AG08396 (cell line): ENCODE measurements around the gene EBPL.
"Not testable (repeated sequence)": the region's sequence is repeated elsewhere in the genome, so short reads cannot be mapped to it uniquely, and the experiment has no call there.

Experiments used
- DNase-seq: peaks from one replicate; pipeline ENCODE4 v3.0.0; 2012; ENCODE audit warnings: low spot score, mixed read lengths

The EBPL gene

GRCh38 chr13:49690995-49691784 is at the start of gene EBPL:
Gene EBPL (minus strand): TSS chr13:49691486. CDS start chr13:49691424, 62 bp downstream.
- peak; percentile 96 for DNase-seq

GRCh38 chr13:49740870-49741269 is 49.6 kb upstream of the EBPL start:
- no peak for DNase-seq

- no peak for DNase-seq
Measured at GRCh38 chr13:49739498-49740187, 48.4 kb upstream of the EBPL start.

GRCh38 chr13:49733181-49733951 is 42.1 kb upstream of the EBPL start:
- DNase-seq, result no peak

GRCh38 chr13:49731766-49732165 is 40.5 kb upstream of the EBPL start:
- DNase-seq, result peak; percentile 32

- DNase-seq, result no peak
Measured at GRCh38 chr13:49716615-49717014, 25.3 kb upstream of the EBPL start.

- DNase-seq, result no peak
Measured at GRCh38 chr13:49714757-49715156, 23.5 kb upstream of the EBPL start.

- peak; percentile 59 for DNase-seq
Measured at GRCh38 chr13:49711218-49711863, 20.1 kb upstream of the EBPL start.

- not testable (repeated sequence) for DNase-seq
Measured at GRCh38 chr13:49704264-49704663, 13.0 kb upstream of the EBPL start.

GRCh38 chr13:49701491-49701890 is 10.2 kb upstream of the EBPL start:
- no peak for DNase-seq

GRCh38 chr13:49697468-49697867 is 6.2 kb upstream of the EBPL start:
- no peak for DNase-seq

GRCh38 chr13:49694446-49694845 is 3.2 kb upstream of the EBPL start:
- no peak for DNase-seq

GRCh38 chr13:49693877-49694276 is 2.6 kb upstream of the EBPL start:
- DNase-seq, result no peak

GRCh38 chr13:49693191-49693733 is 2.0 kb upstream of the EBPL start:
- no peak for DNase-seq

GRCh38 chr13:49690133-49690994 is 922 bp downstream of the EBPL start:
- peak; percentile 61 for DNase-seq

- DNase-seq, result no peak
Measured at GRCh38 chr13:49683489-49683888, 7.8 kb downstream of the EBPL start.

GRCh38 chr13:49681842-49682435 is 9.3 kb downstream of the EBPL start:
- peak; percentile 51 for DNase-seq

GRCh38 chr13:49679246-49679645 is 12.0 kb downstream of the EBPL start:
- DNase-seq, result no peak

- no peak for DNase-seq
Measured at GRCh38 chr13:49678191-49678914, 12.9 kb downstream of the EBPL start.
